IPS-20b (cell line): Measurements from ENCODE around the gene SETD9.

Experiments
- H3K27ac ChIP-seq: one replicate; pipeline ENCODE4 v1.5.1; 2013; ENCODE audit warnings: low read length
- H3K27me3 ChIP-seq: 2 replicates; pipeline ENCODE4 v1.6.1; 2013; ENCODE audit warnings: mild to moderate bottlenecking, low read length, inconsistent platforms; ENCODE audit not compliant: insufficient read depth
- H3K36me3 ChIP-seq: 2 replicates; pipeline ENCODE4 v1.6.1; 2013; ENCODE audit warnings: low read depth, mild to moderate bottlenecking, inconsistent platforms, low read length, moderate library complexity; ENCODE audit not compliant: insufficient read depth
- H3K4me1 ChIP-seq: 2 replicates; pipeline ENCODE4 v1.6.1; 2013; ENCODE audit warnings: mild to moderate bottlenecking, control low read depth, inconsistent platforms, low read length, moderate library complexity; ENCODE audit not compliant: insufficient read depth
- H3K4me3 ChIP-seq: 2 replicates; pipeline ENCODE4 v1.5.1; 2013; ENCODE audit warnings: mild to moderate bottlenecking, low read length, inconsistent platforms
- H3K9ac ChIP-seq: 2 replicates; pipeline ENCODE4 v1.6.1; 2013; ENCODE audit warnings: low read depth, mild to moderate bottlenecking, inconsistent platforms, low read length, moderate library complexity
- H3K9me3 ChIP-seq: 2 replicates; pipeline ENCODE4 v1.6.1; 2013; ENCODE audit warnings: mild to moderate bottlenecking, low read depth, low read length, inconsistent platforms; ENCODE audit not compliant: insufficient read depth

The SETD9 gene, protein sequence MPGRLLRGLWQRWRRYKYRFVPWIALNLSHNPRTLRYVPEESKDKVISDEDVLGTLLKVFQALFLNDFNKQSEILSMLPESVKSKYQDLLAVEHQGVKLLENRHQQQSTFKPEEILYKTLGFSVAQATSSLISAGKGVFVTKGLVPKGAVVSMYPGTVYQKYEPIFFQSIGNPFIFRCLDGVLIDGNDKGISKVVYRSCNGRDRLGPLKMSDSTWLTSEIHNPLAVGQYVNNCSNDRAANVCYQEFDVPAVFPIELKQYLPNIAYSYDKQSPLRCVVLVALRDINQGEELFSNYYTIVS

DNA sequence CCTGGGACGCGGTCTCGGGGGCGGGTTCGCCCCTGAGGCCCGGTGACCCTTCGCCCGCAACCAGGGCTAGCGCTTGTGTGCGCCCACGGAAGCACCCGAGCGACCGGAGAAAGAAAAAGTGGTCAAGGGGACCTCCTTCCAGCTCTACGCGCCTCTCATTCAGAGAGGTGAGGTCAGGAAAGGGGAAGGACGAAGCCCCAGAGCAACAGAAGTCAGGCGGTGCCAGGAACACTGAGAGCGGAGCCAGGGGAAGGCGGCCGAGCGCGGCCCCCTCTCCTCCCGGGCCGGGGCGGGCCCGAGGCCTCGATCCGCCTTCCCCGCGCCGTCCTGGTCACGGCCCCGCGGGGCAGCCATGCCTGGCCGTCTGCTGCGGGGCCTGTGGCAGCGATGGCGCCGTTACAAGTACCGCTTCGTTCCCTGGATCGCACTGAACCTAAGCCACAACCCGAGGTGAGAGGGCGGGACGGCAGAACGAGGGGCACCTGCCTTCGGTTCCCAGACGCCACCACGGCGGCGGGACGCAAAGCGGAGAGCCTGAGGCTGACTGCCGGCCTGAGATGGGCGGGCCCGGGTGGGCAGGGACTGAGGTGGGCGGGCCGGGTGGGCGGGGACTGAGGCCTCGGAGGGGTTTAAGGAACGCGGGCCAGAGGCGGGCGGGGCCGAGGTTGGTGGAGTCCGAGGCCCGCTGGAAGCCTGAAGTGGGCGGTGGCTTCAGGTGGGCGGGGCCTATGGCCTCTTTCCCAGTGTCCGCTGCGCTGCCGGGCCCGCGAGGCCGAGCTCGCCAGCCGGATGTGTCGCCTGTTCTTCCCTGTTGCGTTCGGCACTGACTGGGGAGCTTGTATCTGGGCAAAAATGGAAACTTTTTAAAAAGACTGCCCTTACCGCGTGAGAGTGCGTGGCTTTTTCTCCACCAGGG, at the start of gene SETD9:
TSS of gene SETD9 (plus strand) at position 303 of the 916 bp plus-strand sequence. CDS start at position 353, 50 bp downstream.
- Histone ChIP-seq H3K27ac (peak within 1 kb of the TSS; percentile 95), H3K27me3 (no peaks in the 10 kb centered on the region), H3K9ac (peak within 1 kb of the TSS; percentile 98), H3K9me3 (no peaks in the 10 kb centered on the region), H3K36me3 (no peaks in the 10 kb centered on the region), H3K4me3 (peak within 1 kb of the TSS; percentile 88), H3K4me1 (peaks cover 4% of the 10 kb centered on the region; the same call in 1 of the 2 replicates)

DNA sequence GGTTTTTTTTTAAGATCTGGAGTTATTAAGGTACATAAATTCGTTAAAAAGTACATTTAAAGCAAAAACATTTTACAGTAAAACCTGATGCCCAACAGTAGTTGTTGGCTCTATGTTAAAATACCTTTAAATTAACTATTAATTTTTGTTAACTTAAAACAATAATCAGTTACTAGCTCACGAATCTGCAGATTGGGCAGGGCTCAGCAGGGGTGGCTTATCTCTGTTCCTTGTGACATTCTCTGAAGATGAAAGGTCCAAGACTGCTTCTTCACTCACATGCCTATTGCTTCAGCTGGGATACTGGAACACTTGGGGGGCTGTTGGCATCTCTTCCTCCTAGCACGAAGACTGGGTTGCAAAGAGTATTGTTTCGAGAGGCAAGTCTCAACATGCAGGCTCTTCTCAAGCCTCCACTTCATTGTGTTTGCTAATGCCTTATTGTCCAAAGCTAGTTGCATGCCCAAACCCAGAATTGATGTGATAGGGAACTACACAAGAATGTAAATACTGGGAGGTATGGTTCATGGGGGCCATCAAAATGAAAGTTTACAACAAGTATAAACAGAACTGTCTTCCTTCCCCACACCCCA, 47.4 kb upstream of the SETD9 start:
- no peaks in the 10 kb centered on the region for H3K27me3 ChIP-seq
- H3K9ac ChIP-seq: no peak overlapping the region
- no peak overlapping the region for H3K4me3 ChIP-seq
- H3K4me1 ChIP-seq: no peaks in the 10 kb centered on the region
- H3K36me3 ChIP-seq: peaks cover 27% of the 10 kb centered on the region
- H3K27ac ChIP-seq: no peak overlapping the region
- H3K9me3 ChIP-seq: no peaks in the 10 kb centered on the region

DNA sequence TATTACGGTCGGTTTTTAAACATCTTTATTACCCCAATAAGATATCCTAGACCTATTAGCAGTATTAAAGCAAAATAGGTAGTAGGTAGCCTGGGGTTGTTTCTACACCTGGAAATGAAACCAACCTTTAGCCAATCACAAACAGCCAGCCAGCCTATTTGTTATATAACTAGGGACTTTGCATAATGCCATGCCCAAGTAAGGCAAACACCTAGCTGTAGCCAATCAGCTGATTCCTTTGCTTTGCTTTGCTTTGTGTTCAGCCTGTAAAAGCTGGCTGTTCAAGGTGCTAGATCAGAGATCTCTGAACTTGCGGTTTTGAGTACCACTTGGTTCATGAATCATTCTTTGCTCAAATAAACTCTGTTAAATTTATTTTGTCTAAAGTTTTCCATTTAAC, 46.5 kb upstream of the SETD9 start:
- H3K27ac ChIP-seq: no peak overlapping the region
- H3K36me3 ChIP-seq: peaks cover 24% of the 10 kb centered on the region
- H3K4me3 ChIP-seq: no peak overlapping the region
- no peaks in the 10 kb centered on the region for H3K9me3 ChIP-seq
- no peaks in the 10 kb centered on the region for H3K27me3 ChIP-seq
- H3K4me1 ChIP-seq: no peaks in the 10 kb centered on the region
- no peak overlapping the region for H3K9ac ChIP-seq

DNA sequence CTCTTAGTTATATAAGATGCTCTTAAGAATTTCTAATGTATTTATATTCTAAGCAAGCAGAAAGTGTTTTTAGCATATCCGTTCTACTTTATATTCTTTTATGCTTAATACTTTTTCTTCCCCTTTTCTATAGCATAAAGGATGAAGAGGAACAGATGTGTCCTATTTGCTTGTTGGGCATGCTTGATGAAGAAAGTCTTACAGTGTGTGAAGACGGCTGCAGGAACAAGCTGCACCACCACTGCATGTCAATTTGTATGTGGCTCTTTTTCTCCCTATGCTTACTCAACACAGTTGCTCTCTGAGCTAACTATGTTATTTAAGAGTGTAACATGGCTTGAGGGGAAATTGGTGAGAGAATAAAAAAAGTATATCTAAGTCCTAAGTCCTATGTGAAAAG, 37.6 kb upstream of the SETD9 start:
- no peaks in the 10 kb centered on the region for H3K27me3 ChIP-seq
- H3K27ac ChIP-seq: no peak overlapping the region
- H3K36me3 ChIP-seq: peaks cover 32% of the 10 kb centered on the region; the same call in 1 of the 2 replicates
- H3K9ac ChIP-seq: no peak overlapping the region
- no peaks in the 10 kb centered on the region for H3K9me3 ChIP-seq
- H3K4me1 ChIP-seq: no peaks in the 10 kb centered on the region
- H3K4me3 ChIP-seq: no peak overlapping the region

DNA sequence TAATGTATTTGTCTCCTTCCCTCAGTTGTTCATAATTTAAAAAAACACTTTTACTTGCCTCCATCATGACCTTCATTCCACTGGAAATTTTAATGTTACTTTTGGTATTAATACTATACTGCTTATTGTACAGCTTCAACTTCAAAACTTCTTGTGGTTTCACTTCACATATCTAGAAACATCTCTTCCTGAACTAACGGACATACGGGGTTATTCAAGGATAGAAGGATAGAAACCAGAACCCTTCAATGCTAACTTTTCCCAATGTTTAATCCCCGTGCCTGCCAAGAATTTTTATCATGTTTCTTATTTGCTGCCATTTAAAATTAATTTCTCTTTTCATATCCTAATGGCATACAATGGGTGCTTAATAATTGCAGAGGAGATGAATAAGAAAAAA, 36.3 kb upstream of the SETD9 start:
- Histone ChIP-seq H3K9me3 (no peaks in the 10 kb centered on the region), H3K36me3 (peaks cover 32% of the 10 kb centered on the region; the same call in 1 of the 2 replicates), H3K4me1 (no peaks in the 10 kb centered on the region), H3K27ac (no peak overlapping the region), H3K27me3 (no peaks in the 10 kb centered on the region), H3K9ac (no peak overlapping the region), H3K4me3 (no peak overlapping the region)

DNA sequence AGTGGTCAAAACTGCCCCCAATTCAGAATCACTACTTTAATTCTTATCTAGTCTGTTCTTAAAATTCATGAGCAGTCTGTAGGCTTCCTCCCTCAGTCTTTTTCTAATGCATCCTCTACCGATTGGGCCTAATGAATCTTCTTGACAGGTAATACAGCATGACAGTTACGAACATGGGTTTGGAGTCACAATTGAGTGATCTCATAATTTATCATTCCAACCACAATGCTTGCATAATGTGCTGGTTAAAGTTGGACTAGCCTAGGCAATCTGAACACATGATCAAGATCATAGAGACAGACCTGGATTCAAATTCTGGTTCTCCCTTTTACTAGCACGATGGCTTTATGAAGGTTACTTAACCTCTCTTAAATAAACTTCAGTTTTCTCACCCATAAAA, 33.1 kb upstream of the SETD9 start:
- Histone ChIP-seq H3K4me3 (no peak overlapping the region), H3K9me3 (no peaks in the 10 kb centered on the region), H3K27me3 (no peaks in the 10 kb centered on the region), H3K4me1 (no peaks in the 10 kb centered on the region), H3K27ac (no peak overlapping the region), H3K9ac (no peak overlapping the region), H3K36me3 (peaks cover 51% of the 10 kb centered on the region)

DNA sequence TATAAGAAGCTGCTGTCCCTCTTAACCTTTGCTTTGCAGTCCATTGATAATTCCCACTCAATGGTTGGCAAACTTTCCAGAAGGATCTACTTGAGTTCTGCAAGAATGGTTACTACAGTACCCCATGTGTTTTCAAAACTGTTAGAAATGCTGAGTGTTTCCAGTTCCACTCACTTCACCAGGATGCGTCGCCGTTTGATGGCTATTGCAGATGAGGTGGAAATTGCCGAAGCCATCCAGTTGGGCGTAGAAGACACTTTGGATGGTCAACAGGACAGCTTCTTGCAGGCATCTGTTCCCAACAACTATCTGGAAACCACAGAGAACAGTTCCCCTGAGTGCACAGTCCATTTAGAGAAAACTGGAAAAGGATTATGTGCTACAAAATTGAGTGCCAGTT, 27.8 kb upstream of the SETD9 start:
- Histone ChIP-seq H3K4me1 (no peaks in the 10 kb centered on the region), H3K27me3 (no peaks in the 10 kb centered on the region), H3K36me3 (peaks cover 73% of the 10 kb centered on the region), H3K9me3 (no peaks in the 10 kb centered on the region), H3K27ac (no peak overlapping the region), H3K9ac (no peak overlapping the region), H3K4me3 (no peak overlapping the region)

DNA sequence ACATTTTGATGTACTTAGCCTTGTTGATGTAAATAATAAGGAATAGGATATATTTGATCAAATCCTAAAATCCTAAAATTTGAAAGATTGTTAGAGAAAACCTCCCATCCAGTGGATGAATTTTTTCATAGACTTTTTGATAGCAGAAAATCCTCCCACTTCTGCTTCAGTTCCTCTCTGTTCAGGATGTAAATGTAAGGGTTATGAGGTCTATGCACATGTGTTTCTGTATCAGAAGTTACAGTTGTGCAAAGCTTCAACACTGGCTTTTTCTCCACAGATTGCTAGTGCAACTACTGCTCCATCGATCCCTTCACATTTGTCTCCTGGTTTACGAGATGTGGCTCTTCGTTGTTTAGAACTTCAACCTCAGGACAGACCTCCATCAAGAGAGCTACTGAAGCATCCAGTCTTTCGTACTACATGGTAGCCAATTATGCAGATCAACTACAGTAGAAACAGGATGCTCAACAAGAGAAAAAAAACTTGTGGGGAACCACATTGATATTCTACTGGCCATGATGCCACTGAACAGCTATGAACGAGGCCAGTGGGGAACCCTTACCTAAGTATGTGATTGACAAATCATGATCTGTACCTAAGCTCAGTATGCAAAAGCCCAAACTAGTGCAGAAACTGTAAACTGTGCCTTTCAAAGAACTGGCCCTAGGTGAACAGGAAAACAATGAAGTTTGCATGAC, 16.0 kb upstream of the SETD9 start:
- H3K27ac ChIP-seq: no peak overlapping the region
- H3K36me3 ChIP-seq: peaks cover 34% of the 10 kb centered on the region
- H3K4me3 ChIP-seq: no peak overlapping the region
- no peak overlapping the region for H3K9ac ChIP-seq
- no peaks in the 10 kb centered on the region for H3K4me1 ChIP-seq
- H3K27me3 ChIP-seq: no peaks in the 10 kb centered on the region
- no peaks in the 10 kb centered on the region for H3K9me3 ChIP-seq

DNA sequence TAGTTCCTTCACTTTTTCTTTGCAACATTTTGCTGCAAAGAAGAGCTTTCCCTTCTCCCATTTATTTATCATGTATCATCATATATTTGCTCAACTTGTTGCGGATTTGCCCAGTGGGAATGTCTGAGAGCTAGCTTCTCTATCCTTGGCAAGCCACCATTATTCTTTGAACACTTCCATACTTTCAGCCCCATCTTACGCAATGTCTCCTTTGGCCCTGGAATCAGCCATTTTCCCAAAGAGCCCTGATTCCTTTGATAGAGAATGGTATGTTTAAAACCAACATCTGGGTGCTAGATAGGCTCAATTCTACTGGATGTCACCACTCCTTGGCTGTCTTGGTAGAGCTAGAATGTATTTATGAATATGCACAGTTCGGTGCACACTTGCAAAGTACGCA, 12.6 kb upstream of the SETD9 start:
- Histone ChIP-seq H3K4me3 (no peak overlapping the region), H3K36me3 (peaks cover 13% of the 10 kb centered on the region; the same call in 1 of the 2 replicates), H3K27ac (no peak overlapping the region), H3K4me1 (no peaks in the 10 kb centered on the region), H3K9ac (no peak overlapping the region), H3K9me3 (no peaks in the 10 kb centered on the region), H3K27me3 (no peaks in the 10 kb centered on the region)

DNA sequence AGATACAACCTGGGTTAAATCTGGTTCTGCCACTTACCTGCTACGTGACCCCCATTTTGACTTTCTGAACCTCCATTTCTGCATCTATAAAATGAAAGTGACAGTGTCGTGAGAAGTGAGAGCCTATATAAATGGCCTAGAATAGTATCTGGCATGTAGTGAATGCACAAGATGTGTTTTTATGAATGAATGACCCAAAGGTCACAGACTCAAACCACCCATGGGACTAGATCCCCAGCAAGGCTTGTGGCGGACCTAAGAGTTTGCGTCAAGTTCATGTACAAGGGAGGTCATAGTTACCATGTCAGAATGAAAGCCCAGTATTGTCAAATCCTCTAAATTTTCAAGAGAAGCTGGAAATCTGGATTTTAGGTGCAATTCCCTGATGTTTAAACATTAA, 11.2 kb upstream of the SETD9 start:
- no peaks in the 10 kb centered on the region for H3K27me3 ChIP-seq
- no peak overlapping the region for H3K9ac ChIP-seq
- no peaks in the 10 kb centered on the region for H3K4me1 ChIP-seq
- H3K4me3 ChIP-seq: no peak overlapping the region
- no peaks in the 10 kb centered on the region for H3K9me3 ChIP-seq
- peaks cover 10% of the 10 kb centered on the region; the same call in 1 of the 2 replicates for H3K36me3 ChIP-seq
- H3K27ac ChIP-seq: no peak overlapping the region

DNA sequence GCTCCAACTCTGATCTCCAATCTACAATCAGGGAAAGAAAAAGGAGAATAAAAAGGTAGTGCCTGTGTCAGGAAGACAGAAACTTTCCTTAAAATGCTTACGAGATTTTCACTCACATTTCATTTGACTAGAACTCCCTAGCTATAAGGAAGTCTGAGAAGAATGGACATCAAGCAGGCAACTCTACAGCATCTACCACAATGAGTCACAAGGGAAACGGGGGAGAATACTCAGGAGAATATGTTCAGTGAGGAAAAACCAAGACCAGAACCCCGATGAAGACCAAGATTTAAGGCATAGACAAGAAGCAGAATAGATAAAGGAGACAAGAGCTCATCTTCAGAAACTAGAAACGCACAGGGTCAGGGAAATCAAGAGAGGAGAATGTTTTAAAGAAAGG, 9.0 kb upstream of the SETD9 start:
- Histone ChIP-seq H3K4me1 (no peaks in the 10 kb centered on the region), H3K4me3 (no peak overlapping the region), H3K27ac (no peak overlapping the region), H3K9me3 (no peaks in the 10 kb centered on the region), H3K27me3 (no peaks in the 10 kb centered on the region), H3K9ac (no peak overlapping the region), H3K36me3 (no peaks in the 10 kb centered on the region)
